A673 (cell line): ENCODE results near the gene SLC38A8. TPM values are rescaled to one million over a fixed set of nuclear protein-coding genes. Genes with fewer than 3 reads are reported as not detected.

Experiments used
- BruUV-seq: library from RNA; stranded (reverse); fragments of 400-500 nt; replicated peaks from 2 replicates; lab custom pipeline; 2021; lab: Mats Ljungman, UMichigan
- CTCF ChIA-PET: fragments of 300-600 bp; sonication (Branson Sonifier 250); formaldehyde crosslinking; loops from one replicate; lab custom pipeline; 2022; ENCODE audit warnings: antibody characterized with exemption; lab: Charles Lee
- POLR2A ChIA-PET: fragments of 300-600 bp; sonication (Branson Sonifier 250); formaldehyde crosslinking; loops from one replicate; lab custom pipeline; 2022; ENCODE audit warnings: antibody characterized with exemption; ENCODE audit not compliant: low non-redundant PET; lab: Charles Lee
- DNase-seq: peaks from one replicate; pipeline ENCODE4 v3.0.0-alpha.2; 2015; ENCODE audit warnings: low spot score
- H3K27ac ChIP-seq: fragments of 200-600 bp; sonication (generic); 2 replicates; pipeline ENCODE4 v1.5.1; 2016; ENCODE audit warnings: mixed run types, low read depth, mild to moderate bottlenecking, mixed read lengths, antibody characterized with exemption, low read length; ENCODE audit not compliant: poor library complexity, severe bottlenecking
- H3K27me3 ChIP-seq: fragments of 200-600 bp; sonication (generic); replicated peaks from 2 replicates; pipeline ENCODE4 v1.6.1; 2017; ENCODE audit warnings: mixed run types, low read depth, mild to moderate bottlenecking, mixed read lengths, antibody characterized with exemption, low read length; ENCODE audit not compliant: insufficient read depth, poor library complexity
- H3K36me3 ChIP-seq: fragments of 200-600 bp; sonication (generic); 2 replicates; pipeline ENCODE4 v1.6.1; 2016; ENCODE audit warnings: mixed run types, mild to moderate bottlenecking, mixed read lengths, antibody characterized with exemption, low read length; ENCODE audit not compliant: insufficient read depth, poor library complexity, severe bottlenecking
- H3K4me1 ChIP-seq: fragments of 200-600 bp; sonication (generic); 2 replicates; pipeline ENCODE4 v1.6.1; 2017; ENCODE audit warnings: mixed run types, mild to moderate bottlenecking, mixed read lengths, antibody characterized with exemption, low read length; ENCODE audit not compliant: insufficient read depth, poor library complexity, severe bottlenecking
- H3K4me3 ChIP-seq: fragments of 200-600 bp; sonication (generic); 2 replicates; pipeline ENCODE4 v1.5.1; 2016; ENCODE audit warnings: low read depth, mixed run types, mild to moderate bottlenecking, mixed read lengths, low read length; ENCODE audit not compliant: poor library complexity, severe bottlenecking
- H3K9me3 ChIP-seq: fragments of 200-600 bp; sonication (generic); 2 replicates; pipeline ENCODE4 v1.6.1; 2016; ENCODE audit warnings: mixed run types, low read depth, mild to moderate bottlenecking, mixed read lengths, antibody characterized with exemption, low read length; ENCODE audit not compliant: poor library complexity, severe bottlenecking
- EZH2 ChIP-seq: fragments of 200-600 bp; sonication (generic); IDR thresholded peaks from 2 replicates; pipeline ENCODE4 v1.6.1; 2017; ENCODE audit warnings: borderline replicate concordance, low read depth, mild to moderate bottlenecking, mixed read lengths, antibody characterized with exemption, low read length; ENCODE audit not compliant: poor library complexity, severe bottlenecking
- intact Hi-C: fragments of 100-400 bp; cut with micrococcal nuclease; formaldehyde crosslinking; loops from one replicate; pipeline ENCODE4 v1.10.0; 2022; ENCODE audit not compliant: unreplicated experiment
- total RNA-seq: library from RNA; stranded (reverse); gene quantifications from 2 replicates; pipeline ENCODE4 v1.2.3, GENCODE V29; 2021
- TF ChIP-seq, protein P1 (sequence below): fragments of 300-800, 200-600 bp; sonication (generic); conservative IDR thresholded peaks from 2 replicates; pipeline ENCODE4 v1.5.1; 2017; ENCODE audit warnings: low read depth, mild to moderate bottlenecking, antibody characterized with exemption, low read length, moderate library complexity, mixed read lengths

Gene SLC38A8
- total RNA-seq, 1 experiment from 2014 or later: not detected

- Histone ChIP-seq H3K4me1 (no peaks in the 10 kb centered on the region), H3K27ac (no peak overlapping the region), H3K9me3 (no peaks in the 10 kb centered on the region), H3K36me3 (no peaks in the 10 kb centered on the region), H3K27me3 (no peaks in the 10 kb centered on the region), H3K4me3 (no peak overlapping the region)
- ChIA-PET POLR2A (no interaction called here), CTCF (interaction anchor here (0.5 kb wide), 1 partner anchor 15 kb away, joined by 6 read pairs; no protein-coding TSS in a partner anchor)
- TF ChIP-seq, protein P1, sequence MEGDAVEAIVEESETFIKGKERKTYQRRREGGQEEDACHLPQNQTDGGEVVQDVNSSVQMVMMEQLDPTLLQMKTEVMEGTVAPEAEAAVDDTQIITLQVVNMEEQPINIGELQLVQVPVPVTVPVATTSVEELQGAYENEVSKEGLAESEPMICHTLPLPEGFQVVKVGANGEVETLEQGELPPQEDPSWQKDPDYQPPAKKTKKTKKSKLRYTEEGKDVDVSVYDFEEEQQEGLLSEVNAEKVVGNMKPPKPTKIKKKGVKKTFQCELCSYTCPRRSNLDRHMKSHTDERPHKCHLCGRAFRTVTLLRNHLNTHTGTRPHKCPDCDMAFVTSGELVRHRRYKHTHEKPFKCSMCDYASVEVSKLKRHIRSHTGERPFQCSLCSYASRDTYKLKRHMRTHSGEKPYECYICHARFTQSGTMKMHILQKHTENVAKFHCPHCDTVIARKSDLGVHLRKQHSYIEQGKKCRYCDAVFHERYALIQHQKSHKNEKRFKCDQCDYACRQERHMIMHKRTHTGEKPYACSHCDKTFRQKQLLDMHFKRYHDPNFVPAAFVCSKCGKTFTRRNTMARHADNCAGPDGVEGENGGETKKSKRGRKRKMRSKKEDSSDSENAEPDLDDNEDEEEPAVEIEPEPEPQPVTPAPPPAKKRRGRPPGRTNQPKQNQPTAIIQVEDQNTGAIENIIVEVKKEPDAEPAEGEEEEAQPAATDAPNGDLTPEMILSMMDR: no peak
- TF ChIP-seq EZH2: no peak
- DNase-seq: no peak
- no TSS peak for BruUV-seq
- intact Hi-C loops: no loop called here
Measured at GRCh38 chr16:84007520-84007919, 35.1 kb downstream of the SLC38A8 start.

DNA sequence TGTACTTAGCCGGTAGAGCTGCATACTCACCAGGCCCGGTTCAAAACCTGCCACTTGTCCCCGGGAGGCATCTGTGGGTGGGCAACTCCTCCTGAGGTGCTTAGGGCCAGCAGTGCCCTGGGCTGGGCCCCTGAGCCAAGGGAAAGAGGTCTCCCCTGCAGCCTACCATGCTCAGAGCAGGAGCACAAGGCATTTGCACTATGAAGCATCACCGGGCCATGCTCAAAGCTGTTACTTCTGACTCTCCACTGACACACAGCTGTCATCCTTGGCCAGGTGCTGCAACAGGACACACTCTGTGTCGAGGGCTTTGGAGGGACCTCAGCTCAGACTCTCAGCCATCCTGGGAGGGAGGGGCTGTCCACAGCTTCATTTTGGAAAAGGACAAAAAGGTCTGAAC is 37.2 kb downstream of the SLC38A8 start:
- no peak for DNase-seq
- Histone ChIP-seq H3K9me3 (no peaks in the 10 kb centered on the region), H3K27ac (no peak overlapping the region), H3K27me3 (no peaks in the 10 kb centered on the region), H3K4me1 (no peaks in the 10 kb centered on the region), H3K4me3 (no peak overlapping the region), H3K36me3 (no peaks in the 10 kb centered on the region)
- BruUV-seq: no TSS peak
- TF ChIP-seq, protein P1: no peak
- no peak for TF ChIP-seq EZH2
- ChIA-PET CTCF (no interaction called here), POLR2A (no interaction called here)
- intact Hi-C loops: no loop called here

GRCh38 chr16:84004442-84004841 is 38.2 kb downstream of the SLC38A8 start:
- H3K27me3 ChIP-seq: no peaks in the 10 kb centered on the region
- POLR2A ChIA-PET: no interaction called here
- no TSS peak for BruUV-seq
- no peak for DNase-seq
- no peaks in the 10 kb centered on the region for H3K9me3 ChIP-seq
- no peak overlapping the region for H3K4me3 ChIP-seq
- no peak overlapping the region for H3K27ac ChIP-seq
- H3K36me3 ChIP-seq: no peaks in the 10 kb centered on the region
- CTCF ChIA-PET: no interaction called here
- TF ChIP-seq, protein P1: no peak
- TF ChIP-seq EZH2: no peak
- intact Hi-C loops: no loop called here
- no peaks in the 10 kb centered on the region for H3K4me1 ChIP-seq
